ENCODE results near the gene ZC3HAV1. TPM values are rescaled to one million over a fixed set of nuclear protein-coding genes. Genes with fewer than 3 reads are reported as not detected.

ZC3HAV1 gene
- total and polyA plus RNA-seq, 9 of the 15 experiments (the other 6 are each of a cell fraction or from before 2014, with no cell fraction given) = 11.9 to 40.5 (median 23.9) TPM

GRCh38 chr7:139118805-139119485 lies 9.4 kb upstream of the ZC3HAV1 start (continued):
- TF ChIP-seq ZNF592 (IDR thresholded peaks at IDR 0.05) (peak; percentile 77), TBP (optimal IDR thresholded peaks at IDR 0.05; ENCODE audit: low read depth, low read length) (no peak), ESRRA (IDR thresholded peaks at IDR 0.05; ENCODE audit: borderline replicate concordance, low read depth) (peak; percentile 95), MTA2 (IDR thresholded peaks at IDR 0.05; ENCODE audit: low read depth) (no peak), ZNF551 (CRISPR knock-in tag; IDR thresholded peaks at IDR 0.05) (no peak), RBFOX2 (IDR thresholded peaks at IDR 0.05; ENCODE audit: low read depth, low read length) (peak; percentile 45; the same call in 1 of the 2 replicates), NFATC3 (IDR thresholded peaks at IDR 0.05) (no peak), NCOA1 (IDR thresholded peaks at IDR 0.05; ENCODE audit: low read depth) (no peak), SREBF1 (IDR thresholded peaks at IDR 0.05; ENCODE audit: borderline replicate concordance, low read depth, low read length) (no peak), YBX1 (IDR thresholded peaks at IDR 0.05) (no peak), PHF20 (IDR thresholded peaks at IDR 0.05; ENCODE audit: partially characterized antibody) (no peak), FOS (IDR thresholded peaks at IDR 0.05; ENCODE audit: extremely low read depth, insufficient read length) (no peak), LCOR (CRISPR knock-in tag; IDR thresholded peaks at IDR 0.05) (no peak; the same call in 1 of the 2 replicates), RAD21 (CRISPR knock-in tag; conservative IDR thresholded peaks at IDR 0.05 in 1 of 2, IDR thresholded peaks at IDR 0.05 in 1 of 2) (peak in 1 of 2 experiments; percentile 17; a peak in 1 of 4 replicates), ZNF395 (CRISPR knock-in tag; IDR thresholded peaks at IDR 0.05) (no peak; the same call in 1 of the 2 replicates), ZNF133 (CRISPR knock-in tag; IDR thresholded peaks at IDR 0.05) (no peak; the same call in 1 of the 2 replicates), MAFK (IDR thresholded peaks at IDR 0.05; ENCODE audit: low read length) (peak; percentile 48), SREBF2 (CRISPR knock-in tag; IDR thresholded peaks at IDR 0.05) (no peak), HMGN3 (IDR thresholded peaks at IDR 0.05; ENCODE audit: borderline replicate concordance, extremely low read depth, insufficient read length, low read depth, low read length) (no peak), IRF9 (tag; IDR thresholded peaks at IDR 0.05) (no peak), ZNF23 (CRISPR knock-in tag; IDR thresholded peaks at IDR 0.05) (peak; percentile 76), STAT5B (CRISPR knock-in tag; IDR thresholded peaks at IDR 0.05) (no peak), TAF15 (IDR thresholded peaks at IDR 0.05; ENCODE audit: low read depth, low read length) (no peak), PTRF (tag; IDR thresholded peaks at IDR 0.05) (no peak; the same call in 1 of the 2 replicates)

Measured in K562 (cell line).